Fibroblast of lung (primary cell): ENCODE data around the gene ZDHHC20.
"Not testable (repeated sequence)": the region's sequence is repeated elsewhere in the genome, so short reads cannot be mapped to it uniquely, and the experiment has no call there.

ENCODE experiments used
- EZH2 ChIP-seq: IDR thresholded peaks from 2 replicates; pipeline ENCODE4 v1.5.1; 2012; ENCODE audit warnings: low read length, control low read depth, mild to moderate bottlenecking; ENCODE audit errors: missing control alignments
- TF ChIP-seq, protein P1 (sequence below), 2 donors: IDR thresholded peaks in 1 of 2; conservative IDR thresholded peaks in 1 of 2; 1 replicate in 1 of 2; 2 replicates in 1 of 2; pipeline ENCODE4 v1.5.1; 2011 to 2012; ENCODE audit warnings: low read length in 2 of 2, control low read depth in 1 of 2, inconsistent platforms in 1 of 2, low read depth in 1 of 2, mild to moderate bottlenecking in 1 of 2

DNA sequence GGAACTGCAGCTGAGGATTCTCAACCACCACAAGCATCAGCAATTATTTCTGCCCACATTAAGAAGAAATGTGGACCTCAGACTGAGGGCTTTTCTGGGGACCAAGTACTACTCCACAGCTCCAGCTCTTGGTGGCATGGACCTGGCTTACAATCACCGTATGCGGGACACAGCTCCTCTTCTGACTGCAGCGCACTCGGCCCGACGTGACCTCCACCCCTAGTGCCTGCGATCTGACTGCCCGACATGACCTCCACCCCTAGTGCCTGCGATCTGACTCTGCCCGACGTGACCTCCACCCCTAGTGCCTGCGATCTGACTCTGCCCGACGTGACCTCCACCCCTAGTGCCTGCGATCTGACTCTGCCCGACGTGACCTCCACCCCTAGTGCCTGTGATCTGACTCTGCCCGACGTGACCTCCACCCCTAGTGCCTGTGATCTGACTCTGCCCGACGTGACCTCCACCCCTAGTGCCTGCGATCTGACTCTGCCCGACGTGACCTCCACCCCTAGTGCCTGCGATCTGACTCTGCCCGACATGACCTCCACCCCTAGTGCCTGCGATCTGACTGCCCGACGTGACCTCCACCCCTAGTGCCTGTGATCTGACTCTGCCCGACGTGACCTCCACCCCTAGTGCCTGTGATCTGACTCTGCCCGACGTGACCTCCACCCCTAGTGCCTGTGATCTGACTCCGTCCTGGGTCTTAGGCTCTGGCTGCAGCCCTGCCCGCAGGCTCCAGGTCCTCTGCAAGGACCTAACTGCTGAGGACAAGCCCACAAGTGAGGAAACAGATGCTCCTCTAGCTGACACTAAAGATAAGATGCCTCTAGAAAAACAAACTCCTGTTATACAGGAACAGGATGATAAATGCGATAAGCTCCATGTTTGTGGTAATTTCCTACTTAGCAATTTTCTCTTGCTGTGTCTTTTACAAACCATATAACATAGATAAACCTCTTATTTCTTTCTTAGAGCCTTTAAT, 81.8 kb downstream of the ZDHHC20 start:
- TF ChIP-seq EZH2: not testable (repeated sequence)
- TF ChIP-seq, protein P1, sequence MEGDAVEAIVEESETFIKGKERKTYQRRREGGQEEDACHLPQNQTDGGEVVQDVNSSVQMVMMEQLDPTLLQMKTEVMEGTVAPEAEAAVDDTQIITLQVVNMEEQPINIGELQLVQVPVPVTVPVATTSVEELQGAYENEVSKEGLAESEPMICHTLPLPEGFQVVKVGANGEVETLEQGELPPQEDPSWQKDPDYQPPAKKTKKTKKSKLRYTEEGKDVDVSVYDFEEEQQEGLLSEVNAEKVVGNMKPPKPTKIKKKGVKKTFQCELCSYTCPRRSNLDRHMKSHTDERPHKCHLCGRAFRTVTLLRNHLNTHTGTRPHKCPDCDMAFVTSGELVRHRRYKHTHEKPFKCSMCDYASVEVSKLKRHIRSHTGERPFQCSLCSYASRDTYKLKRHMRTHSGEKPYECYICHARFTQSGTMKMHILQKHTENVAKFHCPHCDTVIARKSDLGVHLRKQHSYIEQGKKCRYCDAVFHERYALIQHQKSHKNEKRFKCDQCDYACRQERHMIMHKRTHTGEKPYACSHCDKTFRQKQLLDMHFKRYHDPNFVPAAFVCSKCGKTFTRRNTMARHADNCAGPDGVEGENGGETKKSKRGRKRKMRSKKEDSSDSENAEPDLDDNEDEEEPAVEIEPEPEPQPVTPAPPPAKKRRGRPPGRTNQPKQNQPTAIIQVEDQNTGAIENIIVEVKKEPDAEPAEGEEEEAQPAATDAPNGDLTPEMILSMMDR (conservative IDR thresholded peaks at IDR 0.05 in 1 of 2, IDR thresholded peaks at IDR 0.05 in 1 of 2; ENCODE audit: low read depth in 1 of 2, low read length in 2 of 2): not testable (repeated sequence)
